Inferior parietal cortex (tissue), 1 donor: Measurements from ENCODE around the gene DNAH14.
"Not testable (repeated sequence)": the region's sequence is repeated elsewhere in the genome, so short reads cannot be mapped to it uniquely, and the experiment has no call there.

Source experiments
- DNase-seq: peaks from one replicate; pipeline ENCODE4 v3.0.0-alpha.2; 2016; ENCODE audit errors: extremely low spot score

The DNAH14 gene

DNA sequence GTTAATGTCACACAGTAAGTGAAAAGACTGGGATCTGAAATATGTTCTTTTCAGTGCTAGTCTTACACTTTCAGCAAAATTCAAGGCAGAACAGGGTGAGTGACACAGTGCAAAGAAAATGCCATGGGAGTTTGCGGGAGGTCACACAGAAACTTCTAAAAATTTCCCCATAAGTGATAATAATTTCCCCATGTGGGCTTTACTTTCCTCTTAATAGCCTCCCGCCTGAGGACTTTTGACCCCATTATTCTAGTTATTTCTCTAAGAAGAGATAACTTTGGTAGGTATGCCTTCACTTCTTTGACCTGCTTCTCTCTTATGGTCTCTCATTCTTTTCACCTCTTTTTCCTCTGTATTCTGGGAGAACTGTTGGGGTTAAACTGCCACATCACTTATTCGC, 8.1 kb upstream of the DNAH14 start:
- DNase-seq, result no peak

DNA sequence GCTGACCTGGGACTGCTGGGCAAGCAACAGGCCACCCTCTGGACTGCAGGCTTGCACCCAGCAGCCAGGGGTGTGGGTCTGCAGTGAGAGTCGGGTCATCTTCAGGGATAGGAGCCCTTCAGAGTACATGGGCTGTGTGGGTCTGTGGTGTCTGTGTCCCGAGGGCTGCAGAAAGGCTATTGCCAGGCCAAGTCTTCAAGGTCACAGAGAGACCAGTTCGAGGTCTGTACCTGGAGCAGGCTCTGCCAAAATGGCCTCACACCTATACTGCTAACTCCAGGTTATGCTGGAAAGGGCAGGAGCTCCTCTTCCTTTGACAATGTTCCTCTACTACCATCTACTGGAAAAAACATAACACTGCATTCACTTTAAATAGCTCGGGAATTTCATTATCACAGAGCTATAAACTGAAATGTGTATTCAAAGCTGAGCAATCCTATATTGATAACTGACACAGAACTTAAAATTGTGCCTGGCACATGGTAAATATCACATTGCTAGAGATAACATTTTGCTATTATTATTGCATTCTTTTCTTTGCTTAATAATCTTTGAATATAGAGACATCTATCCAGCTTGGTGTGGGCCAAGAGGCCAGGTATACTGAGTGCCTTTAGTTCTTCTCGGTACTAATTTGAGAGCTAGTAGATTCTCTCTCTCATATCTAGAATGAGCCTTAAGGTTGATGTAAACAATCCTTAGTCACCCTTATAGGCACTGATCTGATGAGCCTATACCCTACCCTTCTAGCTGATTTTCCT, 6.9 kb upstream of the DNAH14 start:
- DNase-seq, result peak; percentile 68

DNA sequence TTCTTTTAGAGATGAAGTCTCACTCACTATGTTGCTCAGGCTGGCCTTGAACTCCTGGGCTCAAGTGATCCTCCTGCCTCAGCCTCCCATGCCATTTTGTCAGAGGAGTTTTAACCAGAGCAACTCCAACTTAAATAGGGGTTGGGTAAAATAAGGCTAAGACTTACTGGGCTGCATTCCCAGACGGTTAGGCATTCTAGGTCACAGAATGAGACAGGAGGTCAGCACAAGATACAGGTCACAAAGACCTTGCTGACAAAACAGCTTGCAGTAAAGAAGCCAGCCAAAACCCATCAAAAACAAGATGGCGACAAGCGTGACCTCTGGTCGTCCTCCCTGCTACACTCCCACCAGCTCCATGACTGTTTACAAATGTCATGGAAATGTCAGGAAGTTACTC, 5.7 kb upstream of the DNAH14 start:
- no peak for DNase-seq

DNA sequence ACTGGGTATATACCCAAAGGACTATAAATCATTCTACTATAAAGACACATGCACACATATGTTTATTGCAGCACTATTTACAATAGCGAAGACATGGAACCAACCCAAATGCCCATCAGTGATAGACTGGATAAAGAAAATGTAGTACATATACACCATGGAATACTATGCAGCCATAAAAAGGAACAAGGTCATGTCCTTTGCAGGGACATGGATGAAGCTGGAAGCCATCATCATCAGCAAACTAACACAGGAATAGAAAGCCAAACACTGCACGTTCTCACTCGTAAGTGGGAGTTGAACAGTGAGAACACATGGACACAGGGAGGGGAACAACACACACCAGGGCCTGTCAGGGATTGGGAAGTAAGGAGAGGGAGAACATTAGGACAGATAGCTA, 1.8 kb upstream of the DNAH14 start:
- not testable (repeated sequence) for DNase-seq

DNA sequence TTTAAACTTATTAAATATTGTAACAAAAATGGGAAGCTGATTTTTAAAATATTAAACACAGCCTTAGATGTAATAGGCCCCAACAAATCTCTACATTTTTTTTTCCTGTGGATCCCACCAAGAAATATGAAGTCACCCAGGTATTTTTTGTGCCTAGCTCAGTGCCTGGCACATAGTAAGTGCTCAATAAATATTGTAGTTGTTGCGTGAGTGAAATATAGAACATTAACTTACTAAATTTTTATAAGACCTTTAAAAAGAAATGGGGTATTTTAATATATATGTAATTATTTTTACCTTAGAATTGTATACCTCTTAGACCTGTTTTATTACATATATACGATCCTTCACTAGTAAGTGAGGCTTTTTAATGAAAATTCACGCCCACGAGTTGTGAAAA, 569 bp upstream of the DNAH14 start:
- DNase-seq, result no peak

DNA sequence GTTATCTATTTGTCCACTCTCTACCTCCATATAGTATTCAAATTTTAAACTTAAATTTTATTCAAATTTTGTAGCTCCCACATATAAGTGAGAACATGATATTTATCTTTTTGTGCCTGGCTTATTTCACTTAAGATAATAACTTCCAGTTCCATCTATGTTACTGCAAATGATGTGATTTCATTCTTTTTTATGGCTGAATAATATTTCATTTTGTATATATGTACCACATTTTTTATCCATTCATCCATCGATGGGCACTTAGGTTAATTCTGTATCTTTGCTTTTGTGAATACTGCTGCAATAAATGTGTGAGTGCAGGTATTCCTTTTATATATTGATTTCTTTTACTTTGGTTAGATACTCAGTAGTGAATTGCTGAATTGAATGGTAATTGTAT, 2.1 kb downstream of the DNAH14 start:
- DNase-seq, result no peak

DNA sequence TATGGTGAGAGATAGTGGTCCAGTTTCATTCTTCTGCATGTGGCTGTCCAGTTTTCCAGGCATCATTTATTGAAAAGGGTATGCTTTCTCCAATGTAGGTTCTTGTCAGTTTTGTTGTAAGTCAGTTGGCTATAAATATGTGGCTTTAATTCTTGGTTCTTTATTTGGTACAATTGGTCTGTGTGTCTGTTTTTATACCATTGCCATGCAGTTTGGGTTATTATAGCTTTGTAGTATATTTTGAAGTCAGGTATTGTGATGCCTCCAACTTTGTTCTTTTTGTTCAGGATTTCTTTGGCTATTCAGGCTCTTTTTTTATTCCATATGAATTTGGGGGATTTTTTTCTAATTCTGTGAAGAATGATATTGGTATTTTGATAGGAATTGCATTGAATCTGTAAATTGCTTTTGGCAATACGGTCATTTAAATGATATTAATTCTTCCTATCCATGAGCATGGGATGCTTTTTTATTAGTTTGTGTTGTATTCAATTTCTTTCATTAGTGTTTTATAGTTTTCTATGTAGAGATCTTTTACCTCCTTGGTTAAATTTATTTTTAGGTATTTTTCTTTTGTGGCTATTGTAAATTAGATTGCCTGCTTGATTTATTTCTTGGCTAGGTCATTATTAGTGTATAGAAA, 3.3 kb downstream of the DNAH14 start:
- no peak for DNase-seq

DNA sequence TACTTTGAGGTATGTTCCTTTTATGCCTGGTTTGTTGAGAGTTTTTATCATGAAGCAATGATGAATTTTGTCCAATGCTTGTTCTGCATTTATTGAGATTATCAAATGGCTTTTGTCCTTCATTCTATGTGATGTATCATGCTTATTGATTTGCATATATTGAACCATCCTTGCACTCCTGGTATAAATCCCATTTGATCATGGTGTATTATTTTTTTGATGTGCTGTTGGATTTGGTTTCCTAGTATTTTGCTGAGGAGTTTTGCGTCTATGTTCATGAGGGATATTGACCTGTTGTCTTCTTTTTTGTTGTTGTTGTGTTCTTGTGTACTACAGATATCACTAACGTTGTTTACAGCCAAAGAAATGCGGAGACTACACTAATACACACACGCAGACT, 4.1 kb downstream of the DNAH14 start:
- no peak for DNase-seq

DNA sequence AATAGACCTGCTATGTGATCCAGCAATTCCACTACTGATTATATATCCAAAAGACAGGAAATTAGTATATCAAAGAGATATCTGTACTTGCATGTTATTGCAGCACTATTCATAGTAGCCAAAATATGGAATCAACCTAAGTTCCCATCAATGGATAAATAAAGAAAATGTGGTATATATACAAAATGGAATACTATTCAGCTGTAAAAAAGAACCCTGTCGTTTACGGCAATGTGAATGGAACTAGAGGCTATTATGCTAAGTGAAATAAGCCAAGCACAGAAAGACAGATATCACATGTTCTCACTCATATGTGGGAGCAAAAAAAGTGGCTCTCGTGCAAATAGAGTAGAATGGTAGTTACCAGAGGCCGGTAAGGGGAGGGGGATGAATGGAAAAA, 9.2 kb downstream of the DNAH14 start:
- DNase-seq, result no peak

DNA sequence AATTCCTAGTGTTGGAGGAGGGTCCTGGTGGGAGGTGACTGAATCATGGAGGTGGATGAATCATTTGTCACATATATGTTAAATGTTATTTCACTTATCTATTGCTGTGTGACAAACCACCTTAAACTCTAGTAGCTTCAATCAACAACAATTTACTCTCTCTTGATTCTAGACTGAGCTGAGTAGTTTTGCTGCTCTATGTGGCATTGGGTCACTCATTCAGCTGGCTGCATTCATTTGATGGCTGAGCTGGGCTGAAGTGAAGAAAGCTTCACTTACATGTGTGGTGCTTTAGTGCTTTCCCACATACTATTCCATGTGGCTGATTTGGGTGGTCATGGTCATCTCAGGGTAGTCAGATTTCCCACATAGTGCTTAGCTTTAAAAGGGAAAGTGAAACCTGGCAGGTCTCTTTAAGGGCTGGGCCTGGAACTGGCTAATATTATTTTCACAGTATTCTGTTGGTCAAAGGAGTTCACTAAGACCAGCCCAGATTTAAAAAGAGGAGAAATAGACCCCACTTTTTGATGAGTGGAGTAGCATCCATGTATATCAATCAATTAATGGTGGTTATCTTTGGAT, 10.5 kb downstream of the DNAH14 start:
- no peak for DNase-seq

DNA sequence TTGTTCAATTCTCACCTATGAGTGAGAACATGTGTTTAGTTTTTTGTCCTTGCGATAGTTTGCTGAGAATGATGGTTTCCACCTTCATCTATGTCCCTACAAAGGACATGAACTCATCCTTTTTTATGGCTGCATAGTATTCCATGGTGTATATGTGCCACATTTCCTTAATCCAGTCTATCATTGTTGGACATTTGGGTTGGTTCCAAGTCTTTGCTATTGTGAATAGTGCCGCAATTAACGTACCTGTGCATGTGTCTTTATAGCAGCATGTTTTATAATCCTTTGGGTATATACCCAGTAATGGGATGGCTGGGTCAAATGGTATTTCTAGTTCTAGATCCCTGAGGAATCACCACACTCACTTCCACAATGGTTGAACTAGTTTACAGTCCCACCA, 11.3 kb downstream of the DNAH14 start:
- not testable (repeated sequence) for DNase-seq

DNA sequence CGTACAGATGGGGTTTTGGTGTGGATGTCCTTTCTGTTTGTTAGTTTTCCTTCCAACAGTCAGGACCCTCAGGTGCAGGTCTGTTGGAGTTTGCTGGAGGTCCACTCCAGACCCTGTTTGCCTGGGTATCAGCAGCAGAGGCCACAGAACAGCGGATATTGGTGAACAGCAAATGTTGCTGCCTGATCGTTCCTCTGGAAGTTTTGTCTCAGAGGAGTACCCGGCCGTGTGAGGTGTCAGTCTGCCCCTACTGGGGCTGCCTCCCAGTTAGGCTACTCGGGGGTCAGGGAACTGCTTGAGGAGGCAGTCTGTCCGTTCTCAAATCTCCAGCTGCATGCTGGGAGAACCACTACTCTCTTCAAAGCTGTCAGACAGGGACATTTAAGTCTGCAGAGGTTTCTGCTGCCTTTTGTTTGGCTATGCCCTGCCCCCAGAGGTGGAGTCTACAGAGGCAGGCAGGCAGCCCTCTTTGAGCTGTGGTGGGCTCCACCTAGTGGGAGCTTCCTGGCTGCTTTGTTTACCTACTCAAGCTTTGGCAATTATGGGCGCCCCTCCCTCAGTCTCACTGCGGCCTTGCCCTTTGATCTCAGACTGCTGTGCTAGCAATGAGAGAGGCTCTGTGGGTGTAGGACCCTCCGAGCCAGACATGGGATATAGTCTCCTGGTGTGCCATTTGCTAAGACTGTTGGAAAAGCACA, 16.3 kb downstream of the DNAH14 start:
- not testable (repeated sequence) for DNase-seq

DNA sequence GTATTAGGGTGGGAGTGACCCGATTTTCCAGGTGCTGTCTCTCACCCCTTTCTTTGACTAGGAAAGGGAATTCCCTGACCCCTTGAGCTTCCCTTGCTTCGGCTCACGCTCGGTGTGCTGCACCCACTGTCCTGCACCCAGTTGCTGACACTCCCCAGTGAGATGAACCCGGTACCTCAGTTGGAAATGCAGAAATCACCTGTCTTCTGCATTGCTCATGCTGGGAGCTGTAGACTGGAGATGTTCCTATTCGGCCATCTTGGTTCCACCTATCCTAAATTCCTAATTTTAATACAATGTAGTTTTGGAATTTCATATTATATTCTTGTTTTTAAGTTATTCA, 16.8 kb downstream of the DNAH14 start:
- not testable (repeated sequence) for DNase-seq

DNA sequence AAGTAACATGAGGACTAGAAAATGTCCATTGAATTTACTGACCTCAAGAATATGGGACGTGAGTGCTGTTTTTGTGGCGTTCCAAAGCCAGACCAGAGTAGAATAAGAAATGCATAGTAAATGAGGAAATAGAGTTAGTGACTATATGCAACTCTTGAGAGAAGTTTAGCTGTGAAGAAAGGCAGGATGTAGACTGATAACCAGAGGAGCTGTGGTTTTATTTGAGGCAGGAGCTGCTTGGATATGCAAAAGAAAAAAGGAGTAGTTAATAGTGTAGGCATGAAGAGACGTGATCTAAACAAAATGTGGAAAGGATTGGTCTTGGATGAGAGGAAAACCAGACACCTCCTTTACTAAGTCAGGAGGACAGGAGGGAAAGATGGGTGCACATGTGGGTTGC, 28.2 kb downstream of the DNAH14 start:
- no peak for DNase-seq

DNA sequence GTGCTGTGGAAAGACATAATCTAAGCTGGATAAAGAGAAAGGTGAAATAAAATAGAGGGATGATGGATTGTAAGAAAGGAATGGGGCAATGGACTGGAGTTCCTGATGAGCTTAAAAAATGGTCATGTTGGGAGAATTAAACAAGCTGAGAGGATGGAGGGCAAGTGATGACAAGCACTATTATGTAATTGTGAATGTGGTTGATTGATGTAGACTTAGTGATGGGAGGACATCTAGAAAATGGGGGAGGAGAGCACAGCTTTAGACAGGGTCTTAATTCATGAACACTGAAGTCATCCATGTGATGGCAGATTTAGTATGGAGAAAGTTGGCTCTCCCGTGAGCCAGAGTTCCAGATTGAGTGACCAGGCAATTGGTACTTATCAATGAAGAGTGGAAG, 29.0 kb downstream of the DNAH14 start:
- DNase-seq, result no peak

DNA sequence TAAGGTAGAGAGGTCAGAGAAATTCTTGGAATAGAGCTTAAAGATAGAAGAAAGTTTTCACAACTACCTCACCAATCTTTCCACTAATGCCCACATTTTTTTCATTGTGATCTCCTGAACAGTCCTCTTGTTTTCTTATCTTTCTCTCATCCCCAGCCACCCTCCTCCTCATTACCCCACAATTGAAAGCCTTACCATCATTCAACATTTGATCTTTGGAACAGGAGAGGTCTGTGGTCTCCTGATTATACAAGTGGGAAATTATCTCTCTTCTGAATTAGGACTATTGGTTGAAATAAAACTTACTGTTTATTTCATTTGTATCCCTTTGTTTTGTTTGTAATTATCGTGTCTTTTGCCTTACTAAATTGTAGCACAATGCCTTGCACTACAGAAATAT, 29.6 kb downstream of the DNAH14 start:
- no peak for DNase-seq

DNA sequence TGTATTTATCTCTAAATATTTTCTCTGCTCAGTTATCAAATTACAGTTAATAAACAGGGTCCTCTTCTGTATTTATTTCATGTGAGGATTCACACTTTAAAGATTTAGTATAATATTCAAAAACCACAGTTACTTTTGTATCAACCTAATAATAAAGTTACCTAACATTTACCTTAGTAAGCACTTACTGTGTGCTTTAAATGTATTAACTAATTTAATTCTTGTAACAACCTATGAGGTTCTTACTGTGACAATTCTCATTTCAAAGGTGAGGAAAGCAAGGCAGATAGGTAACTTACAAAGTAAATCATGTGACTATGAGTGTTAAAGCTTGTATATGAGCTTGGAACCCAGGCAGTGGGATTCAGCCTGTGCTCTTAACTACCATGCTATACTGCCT, 30.2 kb downstream of the DNAH14 start:
- no peak for DNase-seq

DNA sequence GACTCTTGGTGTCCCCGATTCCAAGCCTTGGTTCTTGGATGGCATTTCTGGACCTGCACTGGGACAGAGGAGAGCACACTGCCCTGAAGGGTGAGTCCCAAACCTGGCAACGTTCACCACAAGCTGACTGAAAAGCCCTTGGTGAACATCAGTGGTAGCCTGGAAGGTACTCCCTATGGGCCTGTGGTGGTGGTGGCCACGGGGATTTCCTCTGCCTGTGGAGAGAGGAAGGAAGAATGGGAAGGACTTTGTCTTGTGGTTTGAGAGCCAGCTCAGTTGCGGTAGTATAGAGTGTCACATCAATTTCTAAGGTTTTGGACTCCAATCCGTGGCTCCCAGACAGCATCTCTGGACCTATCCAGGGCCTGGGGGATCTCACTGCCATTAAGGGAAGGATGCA, 50.7 kb downstream of the DNAH14 start:
- DNase-seq, result no peak

DNA sequence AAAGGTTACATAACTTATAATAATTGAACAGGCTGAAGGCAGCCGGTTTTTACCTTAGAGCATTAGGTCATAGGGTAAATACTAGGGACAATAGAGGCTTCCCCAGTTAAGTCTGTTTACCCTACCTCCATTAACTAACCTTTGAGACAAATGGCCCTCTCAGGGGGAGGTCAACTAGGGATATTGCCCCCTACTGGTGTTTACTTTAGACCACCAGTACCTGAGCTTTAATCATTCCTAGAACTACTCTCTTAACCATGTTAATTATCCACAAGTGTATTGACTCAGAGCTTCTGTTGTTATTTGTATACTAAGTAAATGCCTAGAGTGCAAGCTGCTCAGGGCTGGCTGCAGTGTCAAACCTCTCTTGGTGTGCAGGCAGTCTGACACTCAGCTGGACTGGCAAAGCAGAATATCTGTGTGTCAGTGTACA, 52.5 kb downstream of the DNAH14 start:
- not testable (repeated sequence) for DNase-seq

DNA sequence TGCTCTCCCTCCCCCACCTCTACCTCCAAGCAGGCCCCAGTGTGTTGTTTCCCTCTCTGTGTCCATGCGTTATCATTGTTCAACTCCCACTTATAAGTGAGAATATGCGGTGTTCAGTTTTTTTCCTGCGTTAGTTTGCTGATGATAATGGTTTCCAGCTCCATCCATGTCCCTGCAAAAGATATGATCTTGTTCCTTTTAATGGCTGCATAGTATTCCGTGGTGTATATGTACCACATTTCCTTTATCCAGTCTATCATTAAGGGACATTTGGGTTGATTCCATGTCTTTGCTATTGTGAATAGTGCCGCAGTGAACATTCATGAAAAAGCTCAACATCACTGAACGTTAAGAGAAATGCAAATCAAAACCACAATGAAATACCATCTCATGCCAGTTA, 58.6 kb downstream of the DNAH14 start:
- DNase-seq, result no peak

DNA sequence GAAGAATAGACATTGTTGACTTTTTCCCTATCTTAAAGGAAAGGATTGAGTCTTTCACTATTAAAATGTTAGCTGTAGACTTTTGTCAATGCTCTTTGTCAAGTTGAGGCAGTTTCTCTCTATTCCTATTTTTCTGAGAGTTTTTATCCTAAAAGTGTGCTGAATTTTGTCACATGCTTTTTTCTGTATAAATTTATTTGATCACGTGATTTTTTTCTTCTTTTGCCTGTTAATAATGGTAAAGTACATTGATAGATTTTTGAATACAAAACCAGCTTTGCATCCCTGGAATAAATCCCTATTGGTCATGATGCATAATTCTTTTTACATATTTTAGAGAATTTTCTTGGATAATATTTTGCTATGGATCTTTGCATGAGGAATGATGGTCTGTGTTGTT, 60.1 kb downstream of the DNAH14 start:
- no peak for DNase-seq

DNA sequence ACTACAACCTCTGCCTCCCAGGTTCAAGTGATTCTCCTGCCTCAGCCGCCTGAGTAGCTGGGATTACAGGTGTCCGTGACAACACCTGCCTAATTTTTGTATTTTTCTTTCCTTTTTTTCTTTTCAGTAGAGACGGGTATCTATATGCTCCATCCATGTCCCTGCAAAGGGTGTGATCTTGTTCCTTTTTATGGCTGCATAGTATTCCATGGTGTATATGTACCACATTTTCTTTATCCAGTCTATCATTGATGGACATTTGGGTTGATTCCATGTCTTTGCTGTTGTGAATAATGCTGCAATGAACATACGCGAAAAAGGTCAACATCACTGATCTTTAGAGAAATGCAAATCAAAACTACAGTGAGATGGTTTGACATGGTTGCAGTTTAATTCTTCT, 62.1 kb downstream of the DNAH14 start:
- DNase-seq, result not testable (repeated sequence)

DNA sequence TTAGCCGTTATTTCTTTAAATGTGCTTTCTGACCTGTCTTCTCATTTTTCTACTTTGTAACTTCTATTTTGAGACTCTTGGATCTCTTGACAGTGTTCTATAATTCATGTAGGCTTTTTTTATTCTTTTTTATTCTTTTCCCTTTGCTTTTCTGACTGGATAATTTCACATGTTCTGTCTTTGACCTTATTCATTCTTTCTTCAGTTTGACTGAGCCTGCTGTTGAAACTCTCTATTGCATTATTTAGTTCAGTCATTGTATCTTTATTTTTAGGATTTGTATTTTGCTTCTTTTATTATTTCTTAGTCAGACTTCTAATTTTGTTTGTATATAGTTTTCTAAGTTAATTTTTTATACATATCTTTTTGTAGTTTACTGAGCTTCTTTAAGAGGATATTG, 66.1 kb downstream of the DNAH14 start:
- no peak for DNase-seq
